Measurements from ENCODE around the gene GPR50. TPM values are rescaled to one million over a fixed set of nuclear protein-coding genes. Genes with fewer than 3 reads are reported as not detected.

GPR50 gene
- total RNA-seq, result 0.23 TPM

GRCh38 chrX:151176231-151176750 is at the start of gene GPR50:
Gene GPR50, plus strand, starts transcription at chrX:151176584. Its CDS starts 138 bp downstream, at chrX:151176722.

Small RNA genes lying within 50 kb of the gene (small RNA-seq; reads per million reads assigned to genes)
- gene MIR4330, result not detected

Other genes with a start within 250 kb of the GPR50 start
- 63.4 TPM for gene HMGB3, start 193.2 kb upstream of the GPR50 start, total RNA-seq
- 190 TPM for gene VMA21, start 220.6 kb downstream of the GPR50 start, total RNA-seq

Measured in diencephalon (tissue), 1 donor.